Measurements from ENCODE around the gene APOOL.

DNA sequence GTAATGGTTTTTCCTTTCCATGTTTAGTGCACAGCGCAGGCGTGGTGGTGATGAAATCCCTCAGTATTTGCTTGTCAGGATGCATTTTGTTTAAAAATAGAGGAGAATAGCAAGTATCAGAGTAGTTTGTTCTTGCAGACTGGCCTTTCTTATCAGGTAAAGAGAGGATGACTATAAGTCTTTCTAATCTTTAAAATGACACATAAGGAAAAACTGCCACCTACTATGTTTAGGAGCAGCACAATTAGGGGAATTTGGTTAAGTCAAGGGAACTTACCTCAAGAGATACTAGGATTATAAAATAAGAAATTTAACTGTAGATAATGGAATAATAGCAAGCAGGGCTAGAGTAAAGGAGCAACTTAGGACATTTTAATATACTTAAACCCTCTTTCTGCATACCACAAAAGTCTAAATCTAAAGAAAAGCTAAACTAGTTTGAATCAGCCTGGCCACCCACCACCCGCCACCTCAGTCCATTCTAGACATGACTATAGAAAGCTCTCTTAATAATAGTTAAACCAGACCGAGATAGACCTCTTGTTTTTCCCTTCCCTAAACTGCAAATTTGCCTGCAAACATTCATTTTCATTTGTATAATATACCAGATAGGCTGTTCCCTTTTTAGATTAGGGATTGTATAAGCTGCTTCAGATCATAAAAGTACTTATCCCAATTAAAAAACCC is 62.0 kb downstream of the APOOL start:
- TF ChIP-seq, protein P1, sequence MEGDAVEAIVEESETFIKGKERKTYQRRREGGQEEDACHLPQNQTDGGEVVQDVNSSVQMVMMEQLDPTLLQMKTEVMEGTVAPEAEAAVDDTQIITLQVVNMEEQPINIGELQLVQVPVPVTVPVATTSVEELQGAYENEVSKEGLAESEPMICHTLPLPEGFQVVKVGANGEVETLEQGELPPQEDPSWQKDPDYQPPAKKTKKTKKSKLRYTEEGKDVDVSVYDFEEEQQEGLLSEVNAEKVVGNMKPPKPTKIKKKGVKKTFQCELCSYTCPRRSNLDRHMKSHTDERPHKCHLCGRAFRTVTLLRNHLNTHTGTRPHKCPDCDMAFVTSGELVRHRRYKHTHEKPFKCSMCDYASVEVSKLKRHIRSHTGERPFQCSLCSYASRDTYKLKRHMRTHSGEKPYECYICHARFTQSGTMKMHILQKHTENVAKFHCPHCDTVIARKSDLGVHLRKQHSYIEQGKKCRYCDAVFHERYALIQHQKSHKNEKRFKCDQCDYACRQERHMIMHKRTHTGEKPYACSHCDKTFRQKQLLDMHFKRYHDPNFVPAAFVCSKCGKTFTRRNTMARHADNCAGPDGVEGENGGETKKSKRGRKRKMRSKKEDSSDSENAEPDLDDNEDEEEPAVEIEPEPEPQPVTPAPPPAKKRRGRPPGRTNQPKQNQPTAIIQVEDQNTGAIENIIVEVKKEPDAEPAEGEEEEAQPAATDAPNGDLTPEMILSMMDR (conservative IDR thresholded peaks at IDR 0.05), result no peak
- no peak for TF ChIP-seq ZFX (IDR thresholded peaks at IDR 0.05)

All from C4-2B (cell line).